Measurements from ENCODE around the gene DYNC1I1.

Gene DYNC1I1

GRCh38 chr7:95955748-95956147 is 183.4 kb downstream of the DYNC1I1 start:
- TF ChIP-seq, protein P1, sequence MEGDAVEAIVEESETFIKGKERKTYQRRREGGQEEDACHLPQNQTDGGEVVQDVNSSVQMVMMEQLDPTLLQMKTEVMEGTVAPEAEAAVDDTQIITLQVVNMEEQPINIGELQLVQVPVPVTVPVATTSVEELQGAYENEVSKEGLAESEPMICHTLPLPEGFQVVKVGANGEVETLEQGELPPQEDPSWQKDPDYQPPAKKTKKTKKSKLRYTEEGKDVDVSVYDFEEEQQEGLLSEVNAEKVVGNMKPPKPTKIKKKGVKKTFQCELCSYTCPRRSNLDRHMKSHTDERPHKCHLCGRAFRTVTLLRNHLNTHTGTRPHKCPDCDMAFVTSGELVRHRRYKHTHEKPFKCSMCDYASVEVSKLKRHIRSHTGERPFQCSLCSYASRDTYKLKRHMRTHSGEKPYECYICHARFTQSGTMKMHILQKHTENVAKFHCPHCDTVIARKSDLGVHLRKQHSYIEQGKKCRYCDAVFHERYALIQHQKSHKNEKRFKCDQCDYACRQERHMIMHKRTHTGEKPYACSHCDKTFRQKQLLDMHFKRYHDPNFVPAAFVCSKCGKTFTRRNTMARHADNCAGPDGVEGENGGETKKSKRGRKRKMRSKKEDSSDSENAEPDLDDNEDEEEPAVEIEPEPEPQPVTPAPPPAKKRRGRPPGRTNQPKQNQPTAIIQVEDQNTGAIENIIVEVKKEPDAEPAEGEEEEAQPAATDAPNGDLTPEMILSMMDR (IDR thresholded peaks at IDR 0.05; ENCODE audit: extremely low read depth, missing control alignments), result no peak
- no peak for DNase-seq (ENCODE audit: low spot score)

- TF ChIP-seq, protein P1 (IDR thresholded peaks at IDR 0.05; ENCODE audit: extremely low read depth, missing control alignments), result no peak
- no peak for DNase-seq (ENCODE audit: low spot score)
Observed at GRCh38 chr7:95957510-95957909, 185.2 kb downstream of the DYNC1I1 start.

GRCh38 chr7:95960706-95961244 is 188.4 kb downstream of the DYNC1I1 start:
- TF ChIP-seq, protein P1 (IDR thresholded peaks at IDR 0.05; ENCODE audit: extremely low read depth, missing control alignments), result no peak
- no peak for DNase-seq (ENCODE audit: low spot score)

DNA sequence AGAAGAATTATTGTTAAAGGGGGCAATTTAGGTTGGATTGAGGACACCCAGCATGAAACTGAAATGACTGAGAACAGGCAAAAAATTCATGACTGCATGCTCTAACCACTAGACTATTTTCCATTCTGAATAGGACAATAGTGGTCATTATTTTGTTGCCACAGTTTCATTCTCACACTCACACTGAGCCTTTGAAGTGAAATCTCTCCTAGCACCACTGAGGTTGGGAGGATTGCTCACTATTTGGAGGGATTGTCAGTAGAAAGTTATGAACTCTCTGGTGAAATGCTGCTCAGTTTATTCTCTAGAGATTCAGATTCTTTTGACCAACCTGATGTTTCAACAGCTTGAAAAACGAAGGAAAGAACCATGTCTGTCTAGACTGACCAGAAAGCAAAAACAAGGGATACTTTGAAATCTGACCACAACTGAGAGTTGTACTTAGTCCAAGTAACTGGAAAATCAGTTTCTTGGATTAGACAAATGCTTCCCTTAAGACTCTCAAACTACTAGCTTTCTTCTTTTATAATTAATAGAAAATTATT is 191.2 kb downstream of the DYNC1I1 start:
- TF ChIP-seq, protein P1 (IDR thresholded peaks at IDR 0.05; ENCODE audit: extremely low read depth, missing control alignments), result no peak
- no peak for DNase-seq (ENCODE audit: low spot score)

DNA sequence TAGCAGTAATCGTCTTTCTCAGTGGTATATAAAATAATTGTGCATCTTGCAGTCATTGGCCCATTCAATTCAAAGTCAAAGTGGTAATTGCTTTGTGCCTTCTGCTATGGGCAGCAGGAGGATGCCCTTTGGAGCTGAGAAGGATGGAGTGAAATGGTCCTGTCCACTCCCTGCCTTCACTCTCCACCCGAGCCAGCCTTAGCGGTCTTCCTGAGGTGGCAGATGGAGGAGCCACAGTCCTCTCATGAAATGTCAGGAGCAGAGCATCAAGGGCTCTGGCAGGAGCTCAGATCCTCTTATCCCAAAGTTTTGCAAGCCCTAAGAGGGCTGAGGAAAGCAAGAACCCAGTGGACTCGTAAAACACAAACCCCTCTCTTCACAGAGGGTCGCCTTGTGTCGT is 199.4 kb downstream of the DYNC1I1 start:
- TF ChIP-seq, protein P1 (IDR thresholded peaks at IDR 0.05; ENCODE audit: extremely low read depth, missing control alignments), result no peak
- DNase-seq (ENCODE audit: low spot score), result no peak

GRCh38 chr7:95972523-95972922 is 200.2 kb downstream of the DYNC1I1 start:
- DNase-seq (ENCODE audit: low spot score), result no peak
- TF ChIP-seq, protein P1 (IDR thresholded peaks at IDR 0.05; ENCODE audit: extremely low read depth, missing control alignments), result no peak

DNA sequence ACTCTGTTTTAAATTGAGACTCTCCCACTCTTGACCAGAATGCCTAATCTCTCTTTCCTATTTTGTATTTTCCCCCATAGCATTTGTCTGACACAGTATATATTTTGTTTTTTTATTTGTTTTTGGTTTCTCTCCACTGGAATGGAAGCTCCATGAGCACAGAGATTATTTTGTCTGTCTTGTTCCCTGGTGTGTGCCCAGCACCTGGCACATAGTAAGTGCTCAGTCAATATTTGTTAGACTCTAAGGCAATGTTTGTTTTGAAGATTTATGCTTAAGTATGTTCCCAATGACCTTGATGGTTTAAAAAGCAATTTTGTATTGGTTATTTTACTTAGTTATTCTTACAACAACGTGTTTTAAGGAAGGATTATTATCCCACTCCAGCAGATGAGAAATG is 201.8 kb downstream of the DYNC1I1 start:
- TF ChIP-seq, protein P1 (IDR thresholded peaks at IDR 0.05; ENCODE audit: extremely low read depth, missing control alignments), result no peak

More for the DNA sequence above, 201.8 kb downstream of the DYNC1I1 start:
- no peak for DNase-seq (ENCODE audit: low spot score)
